Effector memory CD8-positive, alpha-beta T cell (primary cell): ENCODE results near the gene EIF2D.
A peak's percentile ranks its signal among the peaks of the same experiment; 100 is the strongest.

ENCODE experiments used
- ATAC-seq: fragments of 150-1000 bp; cut with Tn5 transposase; replicated peaks from 2 replicates; pipeline ENCODE4 v1.10.0; 2021; ENCODE audit warnings: mild to moderate bottlenecking, moderate library complexity
- DNase-seq, 3 experiments: peaks; one replicate each; pipeline ENCODE4 v3.0.0; 2021
- H3K27ac Mint-ChIP-seq, 2 donors: one replicate each; pipeline ENCODE4 v1.8.0; 2022; ENCODE audit warnings: mild to moderate bottlenecking in 2 of 2, mixed read lengths in 2 of 2, moderate library complexity in 2 of 2
- H3K27me3 Mint-ChIP-seq, 2 donors: one replicate each; pipeline ENCODE4 v1.8.0; 2022; ENCODE audit warnings: mixed read lengths in 2 of 2
- H3K36me3 Mint-ChIP-seq: one replicate; pipeline ENCODE4 v1.8.0; 2022; ENCODE audit warnings: mild to moderate bottlenecking, moderate library complexity, mixed read lengths; ENCODE audit not compliant: insufficient read depth
- H3K4me1 Mint-ChIP-seq, 2 donors: one replicate each; pipeline ENCODE4 v1.8.0; 2022; ENCODE audit warnings: low read depth in 2 of 2, mixed read lengths in 2 of 2
- H3K4me3 Mint-ChIP-seq, 2 donors: one replicate each; pipeline ENCODE4 v1.8.0; 2022; ENCODE audit warnings: mild to moderate bottlenecking in 2 of 2, mixed read lengths in 2 of 2, moderate library complexity in 2 of 2
- H3K9me3 Mint-ChIP-seq, 2 donors: one replicate each; pipeline ENCODE4 v1.8.0; 2022; ENCODE audit warnings: mixed read lengths in 2 of 2

The EIF2D gene

GRCh38 chr1:206566999-206567398 is 45.3 kb downstream of the EIF2D start:
- Mint-ChIP-seq H3K4me1 (peaks cover 89 to 94% of the 10 kb centered on the region in 2 donors), H3K27ac (peak overlapping the region; percentile 98 to 100), H3K9me3 (no peaks in the 10 kb centered on the region), H3K36me3 (peaks cover 82% of the 10 kb centered on the region), H3K4me3 (peak overlapping the region; percentile 92 to 94), H3K27me3 (no peaks in the 10 kb centered on the region)
- ATAC-seq, result no peak
- no peak for DNase-seq

- H3K27me3 Mint-ChIP-seq, result no peaks in the 10 kb centered on the region
- H3K4me1 Mint-ChIP-seq, result peaks cover 84 to 94% of the 10 kb centered on the region in 2 donors
- peaks cover 81% of the 10 kb centered on the region for H3K36me3 Mint-ChIP-seq
Observed at GRCh38 chr1:206565995-206566394, 46.3 kb downstream of the EIF2D start.

GRCh38 chr1:206563367-206564207 is 48.7 kb downstream of the EIF2D start:
- H3K27me3 Mint-ChIP-seq, result no peaks in the 10 kb centered on the region
- peaks cover 86% of the 10 kb centered on the region in 2 donors for H3K4me1 Mint-ChIP-seq
- H3K36me3 Mint-ChIP-seq, result peaks cover 81% of the 10 kb centered on the region
- DNase-seq (no peak), ATAC-seq (peak; percentile 9)
- peak overlapping the region; percentile 95 to 98 for H3K27ac Mint-ChIP-seq
- H3K9me3 Mint-ChIP-seq, result no peaks in the 10 kb centered on the region
- H3K4me3 Mint-ChIP-seq, result peak overlapping the region; percentile 92 to 94

More at GRCh38 chr1:206565995-206566394, 46.3 kb downstream of the EIF2D start:
- Mint-ChIP-seq H3K27ac (peak overlapping the region; percentile 95 to 98), H3K4me3 (peak overlapping the region; percentile 92 to 94), H3K9me3 (no peaks in the 10 kb centered on the region)
- DNase-seq, result no peak
- ATAC-seq, result no peak

- Mint-ChIP-seq H3K4me1 (peaks cover 74 to 77% of the 10 kb centered on the region in 2 donors), H3K27ac (peak overlapping the region; percentile 94 to 95), H3K9me3 (no peaks in the 10 kb centered on the region), H3K36me3 (peaks cover 77% of the 10 kb centered on the region), H3K4me3 (peak overlapping the region; percentile 92 to 94), H3K27me3 (no peaks in the 10 kb centered on the region)
- DNase-seq, result no peak
- ATAC-seq, result no peak
Observed at GRCh38 chr1:206560007-206560716, 52.1 kb downstream of the EIF2D start.

- peak overlapping the region; percentile 94 to 95 for H3K27ac Mint-ChIP-seq
- H3K9me3 Mint-ChIP-seq, result no peaks in the 10 kb centered on the region
- no peak for ATAC-seq
- H3K4me1 Mint-ChIP-seq, result peaks cover 72 to 77% of the 10 kb centered on the region in 2 donors
- no peaks in the 10 kb centered on the region for H3K27me3 Mint-ChIP-seq
- H3K4me3 Mint-ChIP-seq, result peak overlapping the region; percentile 92 to 94
- DNase-seq, result no peak
- H3K36me3 Mint-ChIP-seq, result peaks cover 73% of the 10 kb centered on the region
Observed at GRCh38 chr1:206559672-206559995, 52.6 kb downstream of the EIF2D start.

DNA sequence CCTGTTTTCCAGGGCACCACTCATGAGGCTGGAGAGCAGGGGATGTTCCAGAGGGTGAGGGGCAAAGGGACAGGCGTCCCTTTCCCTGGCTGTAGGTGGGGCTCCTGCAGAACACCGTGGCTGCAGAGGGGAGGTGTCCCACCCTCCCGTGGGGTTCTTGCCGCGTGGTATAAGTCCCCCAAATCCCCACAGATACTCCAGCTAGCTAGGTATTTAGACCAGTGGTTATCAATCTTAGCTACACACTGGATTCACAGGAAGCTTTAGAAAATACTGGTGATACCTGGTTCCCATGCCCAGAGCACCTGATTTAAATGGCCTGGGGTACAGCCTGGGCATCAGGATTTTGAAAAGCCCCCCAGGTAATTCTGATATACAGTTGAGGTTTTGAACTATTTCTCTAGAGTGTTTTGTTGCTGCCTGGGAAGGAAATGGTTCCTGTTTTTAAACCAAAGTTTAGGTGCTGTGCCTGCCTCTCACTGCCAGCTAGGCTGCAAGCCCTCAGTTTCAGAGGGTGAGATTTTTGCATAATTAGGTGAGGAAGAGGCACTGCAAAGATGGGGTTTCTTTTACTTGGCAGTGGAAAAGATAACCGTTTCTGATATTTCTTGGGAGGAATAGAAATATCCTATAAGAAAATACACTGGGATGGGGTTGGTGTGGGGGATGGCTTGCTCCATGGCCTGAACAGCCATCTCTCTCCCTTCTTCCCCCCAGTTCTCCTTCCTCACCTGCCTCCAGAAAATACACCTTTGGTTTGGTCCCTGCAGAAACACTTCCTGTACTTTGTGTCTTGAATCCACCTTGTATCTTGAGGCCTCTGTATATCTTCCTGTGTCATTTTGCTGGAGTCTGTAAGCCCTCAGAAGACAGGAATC is 53.2 kb downstream of the EIF2D start:
- Mint-ChIP-seq H3K36me3 (peaks cover 70% of the 10 kb centered on the region), H3K27ac (peak overlapping the region; percentile 94 to 95), H3K9me3 (no peaks in the 10 kb centered on the region), H3K4me3 (peak overlapping the region; percentile 92 to 94), H3K4me1 (peaks cover 67 to 77% of the 10 kb centered on the region in 2 donors), H3K27me3 (no peaks in the 10 kb centered on the region)
- no peak for ATAC-seq
- no peak for DNase-seq

- peak overlapping the region; percentile 92 to 94 for H3K4me3 Mint-ChIP-seq
- peak overlapping the region; percentile 94 to 95 for H3K27ac Mint-ChIP-seq
- peaks cover 63 to 76% of the 10 kb centered on the region in 2 donors for H3K4me1 Mint-ChIP-seq
- ATAC-seq (peak; percentile 14), DNase-seq (peak in 1 of 3 experiments; percentile 23)
- H3K9me3 Mint-ChIP-seq, result no peaks in the 10 kb centered on the region
- no peaks in the 10 kb centered on the region for H3K27me3 Mint-ChIP-seq
- peaks cover 58% of the 10 kb centered on the region for H3K36me3 Mint-ChIP-seq
Observed at GRCh38 chr1:206557636-206558473, 54.4 kb downstream of the EIF2D start.

- no peaks in the 10 kb centered on the region for H3K9me3 Mint-ChIP-seq
- peaks cover 50% of the 10 kb centered on the region for H3K36me3 Mint-ChIP-seq
- no peaks in the 10 kb centered on the region for H3K27me3 Mint-ChIP-seq
- peak overlapping the region; percentile 92 to 94 for H3K4me3 Mint-ChIP-seq
- peaks cover 63 to 76% of the 10 kb centered on the region in 2 donors for H3K4me1 Mint-ChIP-seq
- peak; percentile 88 to 89 (median 89) for DNase-seq
- peak; percentile 80 for ATAC-seq
- peak overlapping the region; percentile 94 to 95 for H3K27ac Mint-ChIP-seq
Observed at GRCh38 chr1:206556750-206557635, 55.3 kb downstream of the EIF2D start.

- H3K27me3 Mint-ChIP-seq, result no peaks in the 10 kb centered on the region
Observed at GRCh38 chr1:206556047-206556749, 56.1 kb downstream of the EIF2D start.

GRCh38 chr1:206555473-206555935 is 56.8 kb downstream of the EIF2D start:
- Mint-ChIP-seq H3K4me1 (peaks cover 65 to 75% of the 10 kb centered on the region in 2 donors), H3K27ac (peak overlapping the region; percentile 94 to 95), H3K9me3 (no peaks in the 10 kb centered on the region), H3K27me3 (no peaks in the 10 kb centered on the region), H3K4me3 (peak overlapping the region; percentile 92 to 94), H3K36me3 (peaks cover 39% of the 10 kb centered on the region)
- peak in 2 of 3 experiments; percentile 26 to 33 for DNase-seq
- ATAC-seq, result peak; percentile 6

More at GRCh38 chr1:206556047-206556749, 56.1 kb downstream of the EIF2D start:
- ATAC-seq, result no peak
- Mint-ChIP-seq H3K27ac (peak overlapping the region; percentile 94 to 95), H3K36me3 (peaks cover 46% of the 10 kb centered on the region), H3K9me3 (no peaks in the 10 kb centered on the region), H3K4me1 (peaks cover 69 to 77% of the 10 kb centered on the region in 2 donors), H3K4me3 (peak overlapping the region; percentile 92 to 94)
- no peak for DNase-seq
